ENCODE measurements around the gene SOCS3.
"Not testable (repeated sequence)": the region's sequence is repeated elsewhere in the genome, so short reads cannot be mapped to it uniquely, and the experiment has no call there.

Gene SOCS3

GRCh38 chr17:78338486-78339259 is 21.2 kb downstream of the SOCS3 start:
- no peak for DNase-seq (ENCODE audit: low read depth)

GRCh38 chr17:78337244-78338109 is 22.4 kb downstream of the SOCS3 start:
- H3K4me3 ChIP-seq (ENCODE audit: low read depth, low read length), result no peak overlapping the region
- TF ChIP-seq, protein P1, sequence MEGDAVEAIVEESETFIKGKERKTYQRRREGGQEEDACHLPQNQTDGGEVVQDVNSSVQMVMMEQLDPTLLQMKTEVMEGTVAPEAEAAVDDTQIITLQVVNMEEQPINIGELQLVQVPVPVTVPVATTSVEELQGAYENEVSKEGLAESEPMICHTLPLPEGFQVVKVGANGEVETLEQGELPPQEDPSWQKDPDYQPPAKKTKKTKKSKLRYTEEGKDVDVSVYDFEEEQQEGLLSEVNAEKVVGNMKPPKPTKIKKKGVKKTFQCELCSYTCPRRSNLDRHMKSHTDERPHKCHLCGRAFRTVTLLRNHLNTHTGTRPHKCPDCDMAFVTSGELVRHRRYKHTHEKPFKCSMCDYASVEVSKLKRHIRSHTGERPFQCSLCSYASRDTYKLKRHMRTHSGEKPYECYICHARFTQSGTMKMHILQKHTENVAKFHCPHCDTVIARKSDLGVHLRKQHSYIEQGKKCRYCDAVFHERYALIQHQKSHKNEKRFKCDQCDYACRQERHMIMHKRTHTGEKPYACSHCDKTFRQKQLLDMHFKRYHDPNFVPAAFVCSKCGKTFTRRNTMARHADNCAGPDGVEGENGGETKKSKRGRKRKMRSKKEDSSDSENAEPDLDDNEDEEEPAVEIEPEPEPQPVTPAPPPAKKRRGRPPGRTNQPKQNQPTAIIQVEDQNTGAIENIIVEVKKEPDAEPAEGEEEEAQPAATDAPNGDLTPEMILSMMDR (conservative IDR thresholded peaks at IDR 0.05; ENCODE audit: low read depth, low read length), result no peak
- peak; percentile 75 for DNase-seq (ENCODE audit: low read depth)

More at GRCh38 chr17:78338486-78339259, 21.2 kb downstream of the SOCS3 start:
- TF ChIP-seq, protein P1 (conservative IDR thresholded peaks at IDR 0.05; ENCODE audit: low read depth, low read length), result no peak
- H3K4me3 ChIP-seq (ENCODE audit: low read depth, low read length), result no peak overlapping the region

DNA sequence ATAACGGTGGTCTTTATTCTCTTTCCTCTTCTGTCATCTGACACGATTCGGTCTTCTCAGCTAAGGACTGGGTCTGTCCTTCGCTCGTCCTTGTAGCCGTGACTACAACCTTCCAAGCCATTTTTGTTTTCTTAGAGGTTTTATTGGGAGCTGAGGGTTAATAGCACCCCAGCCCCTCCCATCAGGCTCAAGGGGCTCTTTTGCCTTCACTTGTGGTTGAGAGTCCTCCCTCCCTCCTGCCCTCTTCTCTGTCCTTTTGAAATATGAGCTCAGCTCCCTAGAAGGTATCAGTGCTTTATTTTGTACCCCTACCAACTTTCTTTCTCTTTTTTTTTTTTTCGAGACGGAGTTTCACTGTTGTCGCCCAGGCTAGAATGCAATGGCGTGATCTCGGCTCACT is 24.7 kb downstream of the SOCS3 start:
- DNase-seq (ENCODE audit: low read depth), result no peak
- TF ChIP-seq, protein P1 (conservative IDR thresholded peaks at IDR 0.05; ENCODE audit: low read depth, low read length), result no peak
- no peak overlapping the region for H3K4me3 ChIP-seq (ENCODE audit: low read depth, low read length)

GRCh38 chr17:78332991-78333390 is 26.9 kb downstream of the SOCS3 start:
- H3K4me3 ChIP-seq (ENCODE audit: low read depth, low read length), result no peak overlapping the region
- no peak for DNase-seq (ENCODE audit: low read depth)
- TF ChIP-seq, protein P1 (conservative IDR thresholded peaks at IDR 0.05; ENCODE audit: low read depth, low read length), result no peak

- not testable (repeated sequence) for DNase-seq (ENCODE audit: low read depth); H3K4me3 ChIP-seq (ENCODE audit: low read depth, low read length)
Observed at GRCh38 chr17:78331355-78331754, 28.5 kb downstream of the SOCS3 start.

DNA sequence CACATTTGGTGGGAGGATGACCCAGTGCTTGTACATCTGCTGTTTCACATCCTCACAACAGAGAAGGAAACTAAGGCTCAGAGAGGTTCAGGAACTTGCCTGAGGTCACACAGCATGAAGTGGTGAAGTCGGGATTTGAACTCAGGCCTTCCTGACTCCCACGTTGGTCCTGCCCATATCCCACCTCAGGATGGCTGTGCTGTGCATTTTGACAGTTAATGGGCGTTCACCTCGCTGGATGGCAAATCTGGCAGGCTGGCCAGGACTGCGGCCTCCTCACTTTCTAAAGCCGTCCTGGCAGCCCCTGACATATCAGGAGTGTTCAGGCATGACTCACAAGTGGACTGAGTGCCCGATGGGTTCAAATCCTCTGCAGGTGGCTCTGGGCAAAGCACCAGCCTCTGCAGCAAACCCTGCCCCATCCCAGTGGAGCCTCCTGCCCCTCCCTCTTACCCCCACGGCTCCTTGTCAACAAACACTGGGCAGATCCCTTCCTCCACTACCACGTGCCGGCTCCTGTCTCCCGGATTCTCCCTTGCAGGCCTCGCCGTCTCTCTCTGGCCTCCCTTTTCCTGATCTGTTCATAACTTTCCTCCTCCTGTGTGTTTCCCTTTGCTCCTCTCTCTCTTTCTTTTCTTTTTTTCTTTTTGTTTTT is 29.2 kb downstream of the SOCS3 start:
- TF ChIP-seq, protein P1 (conservative IDR thresholded peaks at IDR 0.05; ENCODE audit: low read depth, low read length), result no peak
- no peak for DNase-seq (ENCODE audit: low read depth)
- no peak overlapping the region for H3K4me3 ChIP-seq (ENCODE audit: low read depth, low read length)

All from choroid plexus epithelial cell (primary cell).